ENCODE results near the gene PRIM2.
"Not testable (repeated sequence)": the region's sequence is repeated elsewhere in the genome, so short reads cannot be mapped to it uniquely, and the experiment has no call there.

Gene PRIM2

DNA sequence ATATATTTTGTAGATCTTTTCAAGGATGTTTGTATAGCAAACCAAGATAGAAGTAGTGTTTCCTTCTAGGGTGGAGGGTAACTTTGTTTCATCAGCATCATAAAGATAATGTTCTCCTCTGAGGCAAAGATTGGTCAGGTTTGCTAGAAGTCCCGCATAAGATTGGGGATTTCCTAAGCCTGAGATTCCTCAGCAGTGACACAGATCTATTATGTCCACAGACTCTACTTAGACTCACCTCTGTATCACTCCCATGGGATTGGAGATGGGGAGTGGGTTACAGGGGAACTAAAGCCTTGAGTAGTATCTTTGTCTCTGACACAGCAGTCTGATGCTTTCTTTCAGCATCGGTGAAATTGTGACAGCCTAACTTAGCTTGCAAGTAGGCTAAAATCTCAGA is 341.1 kb downstream of the PRIM2 start:
- not testable (repeated sequence) for DNase-seq

DNA sequence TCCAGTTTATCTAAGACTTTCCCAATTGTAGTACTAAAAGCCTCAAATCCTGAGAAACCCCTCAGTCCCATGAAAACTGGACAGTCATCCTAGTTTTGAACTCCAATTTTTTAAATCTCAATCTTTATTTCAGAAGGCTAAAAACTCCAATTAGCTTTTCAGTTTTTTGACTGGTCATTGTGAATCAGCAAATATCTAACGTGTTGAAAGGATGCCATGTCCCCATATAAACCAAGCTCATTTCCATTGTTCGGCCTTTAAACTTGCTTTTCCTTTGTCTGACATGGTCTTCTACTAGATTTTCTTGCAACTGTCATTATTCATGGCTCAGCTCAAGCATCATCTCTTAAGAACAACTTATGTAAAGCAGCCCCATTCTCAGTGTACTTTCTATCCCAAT is 342.4 kb downstream of the PRIM2 start:
- DNase-seq: not testable (repeated sequence)

DNA sequence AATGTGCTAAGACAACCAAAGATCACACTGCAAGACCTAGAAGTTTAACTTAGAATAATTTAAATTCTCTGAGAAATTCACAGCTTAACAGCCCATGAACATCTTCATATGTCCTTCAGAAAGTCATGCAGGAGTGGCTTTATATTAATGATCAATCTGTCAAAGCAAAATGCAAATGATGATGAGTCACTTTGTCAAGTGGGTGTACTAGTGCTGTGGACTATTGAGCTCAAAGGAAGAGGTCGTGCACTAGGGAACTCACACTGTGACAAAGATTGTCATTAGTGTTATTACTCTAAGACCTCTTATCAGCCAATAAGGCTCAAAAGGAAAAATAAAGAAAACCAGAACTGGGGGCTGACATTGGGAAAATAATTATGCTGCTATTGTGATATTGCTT is 343.5 kb downstream of the PRIM2 start:
- not testable (repeated sequence) for DNase-seq

DNA sequence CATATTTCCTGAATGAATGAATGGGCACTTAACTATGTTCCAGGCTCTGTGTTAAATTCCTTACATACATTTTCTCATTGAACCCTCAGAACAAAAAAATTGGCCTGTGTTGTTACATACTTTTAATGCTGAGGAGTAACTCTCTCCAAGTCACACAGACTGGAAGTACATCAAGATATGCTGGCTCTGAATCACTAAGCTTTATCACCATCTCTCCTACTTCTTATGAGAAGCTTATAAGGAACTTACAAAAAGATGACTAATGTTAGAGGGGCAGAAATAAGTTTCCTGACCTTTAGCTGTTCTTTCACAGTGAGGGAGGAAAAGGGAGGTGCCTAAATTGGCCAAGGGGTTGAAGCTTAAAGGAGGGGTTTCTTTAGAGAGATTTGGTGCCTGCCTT is 350.7 kb downstream of the PRIM2 start:
- not testable (repeated sequence) for DNase-seq

DNA sequence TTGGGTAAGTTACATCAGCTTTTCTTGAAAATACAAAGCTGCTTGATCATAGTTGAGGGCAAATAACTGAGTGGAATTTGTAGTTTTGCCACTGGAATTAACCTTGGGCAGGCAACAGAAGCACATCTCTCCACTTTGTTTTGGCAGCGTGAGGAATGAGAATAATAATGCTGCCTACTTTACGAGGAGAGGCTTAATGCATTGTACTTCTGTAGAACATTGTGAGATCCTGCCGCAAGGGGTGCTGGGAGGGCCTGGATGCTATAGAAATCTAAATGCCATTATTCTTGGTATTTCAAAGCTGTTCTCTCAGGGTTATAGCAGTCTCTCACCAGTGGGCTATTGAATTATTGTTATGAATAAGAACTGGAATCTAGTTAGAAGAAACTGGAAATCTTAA is 353.8 kb downstream of the PRIM2 start:
- not testable (repeated sequence) for DNase-seq

DNA sequence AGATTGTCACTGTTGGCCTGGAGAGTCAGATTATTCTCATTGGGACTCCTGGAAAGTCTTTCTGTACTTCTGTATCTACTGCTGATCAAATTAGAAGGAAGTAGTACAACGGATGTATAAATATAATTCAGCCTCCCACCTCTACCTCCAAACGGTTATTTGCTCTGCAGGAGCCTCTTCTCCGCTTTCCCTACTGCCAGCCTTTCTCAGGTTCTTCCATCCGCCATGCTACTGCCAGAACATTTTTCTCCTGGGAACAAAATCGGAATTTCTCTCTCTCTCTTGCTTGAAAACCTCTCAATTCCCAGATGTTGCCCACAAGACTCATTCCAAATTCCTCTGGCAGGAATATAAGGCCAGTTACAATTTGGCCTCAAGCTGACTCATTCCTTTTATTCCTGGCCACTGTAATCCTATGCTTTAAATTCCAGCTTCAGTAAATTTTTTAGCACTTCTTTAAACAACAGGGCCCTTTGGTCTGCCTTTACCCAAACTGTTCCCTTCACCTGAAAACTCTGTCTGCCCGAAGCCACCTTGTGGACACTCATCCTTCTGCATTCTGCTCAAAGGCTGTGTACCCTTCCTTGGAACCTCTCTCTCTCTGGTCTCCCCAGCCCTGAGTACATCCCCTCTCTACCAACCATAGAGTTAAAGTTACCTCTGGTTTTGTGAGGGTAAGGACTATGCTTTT is 354.7 kb downstream of the PRIM2 start:
- not testable (repeated sequence) for DNase-seq

DNA sequence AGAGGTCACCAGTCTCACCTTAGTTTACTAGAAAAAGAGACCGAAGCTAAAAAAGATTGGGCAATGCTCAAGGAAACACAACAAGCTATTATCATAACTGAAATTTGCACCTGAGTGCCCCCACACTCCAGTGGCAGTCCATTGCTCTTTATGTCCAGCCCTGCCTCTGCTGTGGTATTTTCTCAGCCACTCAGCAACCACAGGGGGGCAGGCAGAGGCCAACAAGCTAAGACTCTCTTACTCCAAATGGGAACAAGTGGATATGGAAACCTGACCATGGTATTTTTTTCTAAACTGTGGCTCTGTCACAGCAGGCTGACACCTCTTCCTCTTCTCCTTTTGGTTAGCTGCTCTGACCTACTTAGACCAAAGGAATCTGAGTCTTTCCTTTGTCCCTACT is 355.9 kb downstream of the PRIM2 start:
- not testable (repeated sequence) for DNase-seq

DNA sequence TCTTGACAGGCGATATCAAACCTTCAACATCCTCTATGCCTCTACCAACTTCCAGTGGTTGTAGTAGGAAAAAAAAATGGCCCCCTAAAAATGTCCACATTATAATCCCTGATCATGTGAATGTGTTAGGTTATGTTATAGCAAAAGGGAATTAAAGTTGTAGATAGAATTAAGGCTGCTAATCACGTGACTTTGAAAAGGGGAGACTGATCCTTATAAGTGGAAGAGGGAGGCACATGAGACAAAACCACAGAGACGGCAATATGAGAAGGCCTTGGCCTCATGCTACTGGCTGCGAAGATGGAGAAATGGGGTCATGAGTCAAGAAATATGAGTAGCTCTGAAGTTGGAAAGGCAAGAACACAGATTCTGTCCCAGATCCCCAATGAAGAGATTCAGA is 358.0 kb downstream of the PRIM2 start:
- DNase-seq: not testable (repeated sequence)

DNA sequence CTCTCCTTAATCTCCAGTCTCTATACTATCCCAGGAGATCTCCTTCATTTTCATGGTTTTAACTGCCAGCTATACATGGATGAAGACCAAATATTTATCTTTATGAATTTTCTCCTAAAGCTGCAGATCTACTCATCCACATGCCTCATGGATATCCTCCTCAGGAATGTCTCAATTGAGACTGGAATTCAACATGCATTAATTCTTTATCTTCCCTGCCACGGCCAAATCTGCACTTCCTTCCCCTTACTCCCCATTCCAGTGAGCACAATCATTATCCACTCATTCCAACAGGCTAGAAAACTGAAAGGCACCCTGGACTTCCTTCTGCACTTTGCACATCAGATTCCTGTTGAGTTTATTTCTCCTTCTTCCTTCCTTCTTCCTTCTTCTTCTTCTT is 379.0 kb downstream of the PRIM2 start:
- DNase-seq: not testable (repeated sequence)
